DMS 273 (cell line): Measurements from ENCODE around the gene POTED.
"Not testable (repeated sequence)": the region's sequence is repeated elsewhere in the genome, so short reads cannot be mapped to it uniquely, and the experiment has no call there.

ENCODE experiments used
- DNase-seq: peaks from one replicate; lab custom pipeline; 2025; ENCODE audit not compliant: unreplicated experiment; lab: John Stamatoyannopoulos, UW

POTED gene

DNA sequence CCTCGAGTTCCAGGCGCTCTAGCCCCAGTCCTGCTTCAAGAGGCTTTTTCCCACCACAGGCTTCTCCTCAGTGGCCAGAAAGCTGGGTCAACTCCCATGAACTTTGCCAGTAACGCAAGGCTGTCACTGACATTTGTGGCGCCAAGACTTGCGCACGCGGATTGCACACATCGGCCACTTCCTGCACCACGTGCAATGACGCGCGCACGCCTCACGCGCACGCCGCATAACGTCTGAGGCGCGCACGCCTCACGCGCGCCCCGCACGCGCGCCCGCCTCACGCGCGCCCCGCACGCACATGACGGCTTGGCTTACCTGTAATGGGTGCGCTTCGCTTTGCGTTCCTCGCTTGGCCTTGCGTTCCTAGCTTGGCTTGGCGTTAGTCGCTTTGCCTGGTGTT, at the start of gene POTED:
Gene POTED, plus strand, starts transcription at position 301 of the 400 bp plus-strand sequence. CDS start 452 bp downstream, outside the sequence.
- not testable (repeated sequence) for DNase-seq

DNA sequence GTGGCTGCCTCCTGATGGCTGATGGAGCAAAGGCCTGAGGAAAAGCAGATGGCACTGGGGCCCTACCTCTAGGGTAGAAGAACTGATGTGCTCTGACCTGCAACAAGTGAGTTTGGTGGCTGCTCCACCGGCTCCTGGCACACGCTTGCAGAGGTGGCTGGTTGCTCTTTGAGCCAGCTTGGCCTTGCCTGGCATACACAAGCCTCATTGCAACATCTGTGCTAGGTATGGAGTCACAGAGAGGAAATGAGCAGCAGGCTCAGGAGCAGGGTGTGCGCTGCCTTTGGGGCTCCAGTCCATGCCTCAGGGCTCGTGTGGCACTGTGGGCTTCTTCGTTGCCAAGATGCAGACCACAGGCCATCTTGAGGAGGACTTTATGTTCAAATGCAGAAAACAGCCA, 40.5 kb downstream of the POTED start:
- DNase-seq, result not testable (repeated sequence)

DNA sequence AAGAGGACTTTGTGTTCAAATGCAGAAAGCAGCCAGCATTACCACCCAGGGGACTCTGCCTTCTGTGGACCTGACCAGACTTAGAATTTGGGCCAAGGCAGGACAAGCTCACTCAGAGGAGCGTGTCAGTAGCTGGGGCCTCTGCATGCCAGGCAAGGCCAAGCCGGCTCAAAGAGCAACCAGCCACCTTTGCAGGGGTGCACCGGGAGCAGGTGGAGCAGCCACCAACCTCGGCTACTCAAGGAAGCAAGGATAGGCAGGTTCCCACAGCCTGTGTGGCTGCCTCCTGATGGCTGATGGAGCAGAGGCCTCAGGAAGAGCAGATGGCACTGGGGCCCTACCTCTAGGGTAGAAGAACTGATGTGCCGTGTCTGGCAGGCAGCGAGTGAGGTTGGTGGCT, 42.2 kb downstream of the POTED start:
- not testable (repeated sequence) for DNase-seq
